Measurements from ENCODE around the gene CCDC66.
"Not testable (repeated sequence)": the region's sequence is repeated elsewhere in the genome, so short reads cannot be mapped to it uniquely, and the experiment has no call there.

Gene CCDC66

GRCh38 chr3:56556908-56557830, at the start of gene CCDC66:
Gene CCDC66, plus strand, starts transcription at chr3:56557175. Its CDS starts 68 bp downstream, at chr3:56557243.
- DNase-seq (ENCODE audit: low read depth in 3 of 3) = peak; percentile 82 to 88 (median 88)

- no peak for DNase-seq (ENCODE audit: low read depth in 3 of 3)
Observed at GRCh38 chr3:56519641-56520040, 37.3 kb upstream of the CCDC66 start.

- DNase-seq (ENCODE audit: low read depth in 3 of 3) = no peak
Observed at GRCh38 chr3:56522374-56522773, 34.6 kb upstream of the CCDC66 start.

- DNase-seq (ENCODE audit: low read depth in 3 of 3) = no peak
Observed at GRCh38 chr3:56525291-56525690, 31.7 kb upstream of the CCDC66 start.

GRCh38 chr3:56536735-56537134, 20.2 kb upstream of the CCDC66 start:
- no peak for DNase-seq (ENCODE audit: low read depth in 3 of 3)

GRCh38 chr3:56547486-56547885, 9.5 kb upstream of the CCDC66 start:
- DNase-seq (ENCODE audit: low read depth in 3 of 3) = no peak

- DNase-seq (ENCODE audit: low read depth in 3 of 3) = no peak
Observed at GRCh38 chr3:56557831-56558170, 826 bp downstream of the CCDC66 start.

GRCh38 chr3:56573501-56573900, 16.5 kb downstream of the CCDC66 start:
- DNase-seq (ENCODE audit: low read depth in 3 of 3) = no peak

GRCh38 chr3:56581941-56582340, 25.0 kb downstream of the CCDC66 start:
- DNase-seq (ENCODE audit: low read depth in 3 of 3) = not testable (repeated sequence)

GRCh38 chr3:56584275-56584674, 27.3 kb downstream of the CCDC66 start:
- DNase-seq (ENCODE audit: low read depth in 3 of 3) = not testable (repeated sequence)

- no peak for DNase-seq (ENCODE audit: low read depth in 3 of 3)
Observed at GRCh38 chr3:56590814-56591213, 33.8 kb downstream of the CCDC66 start.

GRCh38 chr3:56591262-56591661, 34.3 kb downstream of the CCDC66 start:
- DNase-seq (ENCODE audit: low read depth in 3 of 3) = no peak

GRCh38 chr3:56593455-56594158, 36.6 kb downstream of the CCDC66 start:
- peak in 2 of 3 experiments; percentile 19 to 20 for DNase-seq (ENCODE audit: low read depth in 3 of 3)

GRCh38 chr3:56595975-56596840, 39.2 kb downstream of the CCDC66 start:
- no peak for DNase-seq (ENCODE audit: low read depth in 3 of 3)

GRCh38 chr3:56608479-56608878, 51.5 kb downstream of the CCDC66 start:
- DNase-seq (ENCODE audit: low read depth in 3 of 3) = not testable (repeated sequence)

GRCh38 chr3:56610669-56611335, 53.8 kb downstream of the CCDC66 start:
- no peak for DNase-seq (ENCODE audit: low read depth in 3 of 3)

GRCh38 chr3:56611364-56611763, 54.4 kb downstream of the CCDC66 start:
- no peak for DNase-seq (ENCODE audit: low read depth in 3 of 3)

GRCh38 chr3:56612146-56612545, 55.2 kb downstream of the CCDC66 start:
- DNase-seq (ENCODE audit: low read depth in 3 of 3) = no peak

- DNase-seq (ENCODE audit: low read depth in 3 of 3) = no peak
Observed at GRCh38 chr3:56613016-56613415, 56.0 kb downstream of the CCDC66 start.

- DNase-seq (ENCODE audit: low read depth in 3 of 3) = no peak
Observed at GRCh38 chr3:56616478-56617006, 59.6 kb downstream of the CCDC66 start.

GRCh38 chr3:56620371-56620770, 63.4 kb downstream of the CCDC66 start:
- no peak for DNase-seq (ENCODE audit: low read depth in 3 of 3)

All from stimulated activated CD4-positive, alpha-beta T cell treated with anti-CD3 and anti-CD28 coated beads, TNF-alpha, amount 100 ng/mL, for 4 hours (primary cell).